ENCODE results near the gene ABITRAM.

The ABITRAM gene

DNA sequence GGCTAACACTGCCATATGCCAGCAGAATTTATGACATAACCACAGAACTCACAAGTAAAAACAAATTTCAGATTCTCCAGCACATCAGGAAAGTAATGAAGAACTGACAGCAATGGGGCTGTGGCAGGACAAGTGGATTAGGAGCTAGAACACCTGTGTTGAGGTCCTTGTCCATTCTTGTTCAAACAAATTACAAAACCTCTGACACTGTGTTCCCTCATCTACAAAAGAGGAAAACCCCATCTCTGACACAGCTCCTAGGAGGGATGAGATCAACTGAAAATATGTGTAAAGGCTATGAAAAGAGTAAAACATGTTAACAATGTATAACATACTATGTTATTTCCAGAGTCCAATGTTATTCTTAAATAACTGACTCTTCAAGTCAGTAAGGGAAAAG is 23.8 kb upstream of the ABITRAM start:
- Histone ChIP-seq H3K9me3 (ENCODE audit: control insufficient read depth, insufficient read depth, low read depth, low read length) (no peaks in the 10 kb centered on the region), H3K36me3 (ENCODE audit: control insufficient read depth in 2 of 2, insufficient read depth in 1 of 2, low read length in 2 of 2) (peaks cover 40 to 91% of the 10 kb centered on the region in 2 experiments), H3K4me1 (ENCODE audit: control insufficient read depth, insufficient read depth, low read length) (no peaks in the 10 kb centered on the region), H3K27ac (ENCODE audit: extremely low read depth, low read depth, low read length) (no peak overlapping the region), H3K4me3 (ENCODE audit: low read depth, low read length) (no peak overlapping the region)
- POLR2A ChIA-PET = no interaction called here
- TF ChIP-seq, protein P1, sequence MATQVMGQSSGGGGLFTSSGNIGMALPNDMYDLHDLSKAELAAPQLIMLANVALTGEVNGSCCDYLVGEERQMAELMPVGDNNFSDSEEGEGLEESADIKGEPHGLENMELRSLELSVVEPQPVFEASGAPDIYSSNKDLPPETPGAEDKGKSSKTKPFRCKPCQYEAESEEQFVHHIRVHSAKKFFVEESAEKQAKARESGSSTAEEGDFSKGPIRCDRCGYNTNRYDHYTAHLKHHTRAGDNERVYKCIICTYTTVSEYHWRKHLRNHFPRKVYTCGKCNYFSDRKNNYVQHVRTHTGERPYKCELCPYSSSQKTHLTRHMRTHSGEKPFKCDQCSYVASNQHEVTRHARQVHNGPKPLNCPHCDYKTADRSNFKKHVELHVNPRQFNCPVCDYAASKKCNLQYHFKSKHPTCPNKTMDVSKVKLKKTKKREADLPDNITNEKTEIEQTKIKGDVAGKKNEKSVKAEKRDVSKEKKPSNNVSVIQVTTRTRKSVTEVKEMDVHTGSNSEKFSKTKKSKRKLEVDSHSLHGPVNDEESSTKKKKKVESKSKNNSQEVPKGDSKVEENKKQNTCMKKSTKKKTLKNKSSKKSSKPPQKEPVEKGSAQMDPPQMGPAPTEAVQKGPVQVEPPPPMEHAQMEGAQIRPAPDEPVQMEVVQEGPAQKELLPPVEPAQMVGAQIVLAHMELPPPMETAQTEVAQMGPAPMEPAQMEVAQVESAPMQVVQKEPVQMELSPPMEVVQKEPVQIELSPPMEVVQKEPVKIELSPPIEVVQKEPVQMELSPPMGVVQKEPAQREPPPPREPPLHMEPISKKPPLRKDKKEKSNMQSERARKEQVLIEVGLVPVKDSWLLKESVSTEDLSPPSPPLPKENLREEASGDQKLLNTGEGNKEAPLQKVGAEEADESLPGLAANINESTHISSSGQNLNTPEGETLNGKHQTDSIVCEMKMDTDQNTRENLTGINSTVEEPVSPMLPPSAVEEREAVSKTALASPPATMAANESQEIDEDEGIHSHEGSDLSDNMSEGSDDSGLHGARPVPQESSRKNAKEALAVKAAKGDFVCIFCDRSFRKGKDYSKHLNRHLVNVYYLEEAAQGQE (tag by site-specific recombination; IDR thresholded peaks at IDR 0.05) = no peak
- TF ChIP-seq, protein P2, sequence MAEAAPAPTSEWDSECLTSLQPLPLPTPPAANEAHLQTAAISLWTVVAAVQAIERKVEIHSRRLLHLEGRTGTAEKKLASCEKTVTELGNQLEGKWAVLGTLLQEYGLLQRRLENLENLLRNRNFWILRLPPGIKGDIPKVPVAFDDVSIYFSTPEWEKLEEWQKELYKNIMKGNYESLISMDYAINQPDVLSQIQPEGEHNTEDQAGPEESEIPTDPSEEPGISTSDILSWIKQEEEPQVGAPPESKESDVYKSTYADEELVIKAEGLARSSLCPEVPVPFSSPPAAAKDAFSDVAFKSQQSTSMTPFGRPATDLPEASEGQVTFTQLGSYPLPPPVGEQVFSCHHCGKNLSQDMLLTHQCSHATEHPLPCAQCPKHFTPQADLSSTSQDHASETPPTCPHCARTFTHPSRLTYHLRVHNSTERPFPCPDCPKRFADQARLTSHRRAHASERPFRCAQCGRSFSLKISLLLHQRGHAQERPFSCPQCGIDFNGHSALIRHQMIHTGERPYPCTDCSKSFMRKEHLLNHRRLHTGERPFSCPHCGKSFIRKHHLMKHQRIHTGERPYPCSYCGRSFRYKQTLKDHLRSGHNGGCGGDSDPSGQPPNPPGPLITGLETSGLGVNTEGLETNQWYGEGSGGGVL (tag by site-specific recombination; IDR thresholded peaks at IDR 0.05) = no peak
- TF ChIP-seq, protein P3, sequence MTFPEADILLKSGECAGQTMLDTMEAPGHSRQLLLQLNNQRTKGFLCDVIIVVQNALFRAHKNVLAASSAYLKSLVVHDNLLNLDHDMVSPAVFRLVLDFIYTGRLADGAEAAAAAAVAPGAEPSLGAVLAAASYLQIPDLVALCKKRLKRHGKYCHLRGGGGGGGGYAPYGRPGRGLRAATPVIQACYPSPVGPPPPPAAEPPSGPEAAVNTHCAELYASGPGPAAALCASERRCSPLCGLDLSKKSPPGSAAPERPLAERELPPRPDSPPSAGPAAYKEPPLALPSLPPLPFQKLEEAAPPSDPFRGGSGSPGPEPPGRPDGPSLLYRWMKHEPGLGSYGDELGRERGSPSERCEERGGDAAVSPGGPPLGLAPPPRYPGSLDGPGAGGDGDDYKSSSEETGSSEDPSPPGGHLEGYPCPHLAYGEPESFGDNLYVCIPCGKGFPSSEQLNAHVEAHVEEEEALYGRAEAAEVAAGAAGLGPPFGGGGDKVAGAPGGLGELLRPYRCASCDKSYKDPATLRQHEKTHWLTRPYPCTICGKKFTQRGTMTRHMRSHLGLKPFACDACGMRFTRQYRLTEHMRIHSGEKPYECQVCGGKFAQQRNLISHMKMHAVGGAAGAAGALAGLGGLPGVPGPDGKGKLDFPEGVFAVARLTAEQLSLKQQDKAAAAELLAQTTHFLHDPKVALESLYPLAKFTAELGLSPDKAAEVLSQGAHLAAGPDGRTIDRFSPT (tag by site-specific recombination; IDR thresholded peaks at IDR 0.05) = no peak
- CTCF ChIA-PET = no interaction called here

DNA sequence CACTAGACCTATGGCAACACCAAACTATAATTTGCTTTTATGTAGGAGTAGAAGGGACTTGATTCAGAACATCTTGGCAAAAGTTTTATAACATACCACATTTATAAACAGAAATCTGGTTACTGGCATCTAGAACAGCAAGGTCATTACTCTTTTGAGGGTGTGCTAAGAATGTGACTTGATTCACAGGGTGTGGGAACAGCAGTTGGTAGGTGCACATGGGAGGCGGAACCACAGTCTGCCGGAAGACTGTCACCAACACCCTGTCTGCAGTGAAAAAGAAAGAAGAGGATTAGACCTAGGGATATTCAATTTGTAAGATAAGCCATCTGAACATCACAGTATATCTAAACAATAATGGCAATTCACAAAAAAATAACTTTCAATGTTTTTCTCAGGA is 23.3 kb upstream of the ABITRAM start:
- CTCF ChIA-PET = no interaction called here
- H3K27ac ChIP-seq (ENCODE audit: extremely low read depth, low read depth, low read length) = no peak overlapping the region
- no peaks in the 10 kb centered on the region for H3K9me3 ChIP-seq (ENCODE audit: control insufficient read depth, insufficient read depth, low read depth, low read length)
- peaks cover 39 to 91% of the 10 kb centered on the region in 2 experiments for H3K36me3 ChIP-seq (ENCODE audit: control insufficient read depth in 2 of 2, insufficient read depth in 1 of 2, low read length in 2 of 2)
- POLR2A ChIA-PET = no interaction called here
- no peak for TF ChIP-seq EGR2 (tag by site-specific recombination; IDR thresholded peaks at IDR 0.05; ENCODE audit: low read depth)
- TF ChIP-seq, protein P4, sequence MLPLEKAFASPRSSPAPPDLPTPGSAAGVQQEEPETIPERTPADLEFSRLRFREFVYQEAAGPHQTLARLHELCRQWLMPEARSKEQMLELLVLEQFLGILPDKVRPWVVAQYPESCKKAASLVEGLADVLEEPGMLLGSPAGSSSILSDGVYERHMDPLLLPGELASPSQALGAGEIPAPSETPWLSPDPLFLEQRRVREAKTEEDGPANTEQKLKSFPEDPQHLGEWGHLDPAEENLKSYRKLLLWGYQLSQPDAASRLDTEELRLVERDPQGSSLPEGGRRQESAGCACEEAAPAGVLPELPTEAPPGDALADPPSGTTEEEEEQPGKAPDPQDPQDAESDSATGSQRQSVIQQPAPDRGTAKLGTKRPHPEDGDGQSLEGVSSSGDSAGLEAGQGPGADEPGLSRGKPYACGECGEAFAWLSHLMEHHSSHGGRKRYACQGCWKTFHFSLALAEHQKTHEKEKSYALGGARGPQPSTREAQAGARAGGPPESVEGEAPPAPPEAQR (tag by site-specific recombination; IDR thresholded peaks at IDR 0.05) = no peak
- TF ChIP-seq RBAK (tag by site-specific recombination; IDR thresholded peaks at IDR 0.05) = no peak
- TF ChIP-seq ZFP69B (tag by site-specific recombination; IDR thresholded peaks at IDR 0.05) = no peak
- no peak for TF ChIP-seq SETDB1 (IDR thresholded peaks at IDR 0.05; ENCODE audit: insufficient read length, low read length)
- TF ChIP-seq, protein P5, sequence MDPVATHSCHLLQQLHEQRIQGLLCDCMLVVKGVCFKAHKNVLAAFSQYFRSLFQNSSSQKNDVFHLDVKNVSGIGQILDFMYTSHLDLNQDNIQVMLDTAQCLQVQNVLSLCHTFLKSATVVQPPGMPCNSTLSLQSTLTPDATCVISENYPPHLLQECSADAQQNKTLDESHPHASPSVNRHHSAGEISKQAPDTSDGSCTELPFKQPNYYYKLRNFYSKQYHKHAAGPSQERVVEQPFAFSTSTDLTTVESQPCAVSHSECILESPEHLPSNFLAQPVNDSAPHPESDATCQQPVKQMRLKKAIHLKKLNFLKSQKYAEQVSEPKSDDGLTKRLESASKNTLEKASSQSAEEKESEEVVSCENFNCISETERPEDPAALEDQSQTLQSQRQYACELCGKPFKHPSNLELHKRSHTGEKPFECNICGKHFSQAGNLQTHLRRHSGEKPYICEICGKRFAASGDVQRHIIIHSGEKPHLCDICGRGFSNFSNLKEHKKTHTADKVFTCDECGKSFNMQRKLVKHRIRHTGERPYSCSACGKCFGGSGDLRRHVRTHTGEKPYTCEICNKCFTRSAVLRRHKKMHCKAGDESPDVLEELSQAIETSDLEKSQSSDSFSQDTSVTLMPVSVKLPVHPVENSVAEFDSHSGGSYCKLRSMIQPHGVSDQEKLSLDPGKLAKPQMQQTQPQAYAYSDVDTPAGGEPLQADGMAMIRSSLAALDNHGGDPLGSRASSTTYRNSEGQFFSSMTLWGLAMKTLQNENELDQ (tag by site-specific recombination; IDR thresholded peaks at IDR 0.05; ENCODE audit: low read depth) = no peak
- no peak for TF ChIP-seq HOXD13 (CRISPR knock-in tag; IDR thresholded peaks at IDR 0.05; ENCODE audit: borderline replicate concordance)
- TF ChIP-seq, protein P6, sequence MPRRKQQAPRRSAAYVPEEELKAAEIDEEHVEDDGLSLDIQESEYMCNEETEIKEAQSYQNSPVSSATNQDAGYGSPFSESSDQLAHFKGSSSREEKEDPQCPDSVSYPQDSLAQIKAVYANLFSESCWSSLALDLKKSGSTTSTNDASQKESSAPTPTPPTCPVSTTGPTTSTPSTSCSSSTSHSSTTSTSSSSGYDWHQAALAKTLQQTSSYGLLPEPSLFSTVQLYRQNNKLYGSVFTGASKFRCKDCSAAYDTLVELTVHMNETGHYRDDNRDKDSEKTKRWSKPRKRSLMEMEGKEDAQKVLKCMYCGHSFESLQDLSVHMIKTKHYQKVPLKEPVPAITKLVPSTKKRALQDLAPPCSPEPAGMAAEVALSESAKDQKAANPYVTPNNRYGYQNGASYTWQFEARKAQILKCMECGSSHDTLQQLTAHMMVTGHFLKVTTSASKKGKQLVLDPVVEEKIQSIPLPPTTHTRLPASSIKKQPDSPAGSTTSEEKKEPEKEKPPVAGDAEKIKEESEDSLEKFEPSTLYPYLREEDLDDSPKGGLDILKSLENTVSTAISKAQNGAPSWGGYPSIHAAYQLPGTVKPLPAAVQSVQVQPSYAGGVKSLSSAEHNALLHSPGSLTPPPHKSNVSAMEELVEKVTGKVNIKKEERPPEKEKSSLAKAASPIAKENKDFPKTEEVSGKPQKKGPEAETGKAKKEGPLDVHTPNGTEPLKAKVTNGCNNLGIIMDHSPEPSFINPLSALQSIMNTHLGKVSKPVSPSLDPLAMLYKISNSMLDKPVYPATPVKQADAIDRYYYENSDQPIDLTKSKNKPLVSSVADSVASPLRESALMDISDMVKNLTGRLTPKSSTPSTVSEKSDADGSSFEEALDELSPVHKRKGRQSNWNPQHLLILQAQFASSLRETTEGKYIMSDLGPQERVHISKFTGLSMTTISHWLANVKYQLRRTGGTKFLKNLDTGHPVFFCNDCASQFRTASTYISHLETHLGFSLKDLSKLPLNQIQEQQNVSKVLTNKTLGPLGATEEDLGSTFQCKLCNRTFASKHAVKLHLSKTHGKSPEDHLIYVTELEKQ (tag by site-specific recombination; IDR thresholded peaks at IDR 0.05; ENCODE audit: borderline replicate concordance) = no peak
- no peak for TF ChIP-seq ZNF23 (tag by site-specific recombination; IDR thresholded peaks at IDR 0.05; ENCODE audit: borderline replicate concordance)
- TF ChIP-seq TRIM28 (IDR thresholded peaks at IDR 0.05; ENCODE audit: borderline replicate concordance, low read length) = no peak
- H3K4me3 ChIP-seq (ENCODE audit: low read depth, low read length) = no peak overlapping the region
- H3K4me1 ChIP-seq (ENCODE audit: control insufficient read depth, insufficient read depth, low read length) = no peaks in the 10 kb centered on the region

All from HEK293 (cell line).